IMR-90 (cell line): Measurements from ENCODE around the gene IBSP. TPM values are rescaled to one million over a fixed set of nuclear protein-coding genes. Genes with fewer than 3 reads are reported as not detected.
A peak's percentile ranks its signal among the peaks of the same experiment; 100 is the strongest.

Experiments
- ATAC-seq: fragments of 200-7000 bp; cut with Tn5 transposase; 2 replicates; pipeline ENCODE4 v1.9.1; 2020; ENCODE audit warnings: low read depth, mild to moderate bottlenecking, moderate library complexity
- BruUV-seq: library from RNA; stranded (reverse); fragments of 400-500 nt; replicated peaks from 2 replicates; lab custom pipeline; 2021; lab: Mats Ljungman, UMichigan
- CTCF ChIA-PET: fragments of 300-600 bp; formaldehyde crosslinking; extraction: SDS; loops from one replicate; lab custom pipeline; 2021; ENCODE audit warnings: antibody characterized with exemption; lab: Yijun Ruan, JAX
- POLR2A ChIA-PET: fragments of 300-600 bp; sonication (Branson Sonifier 250); formaldehyde crosslinking; loops from one replicate; lab custom pipeline; 2022; ENCODE audit warnings: antibody characterized with exemption; ENCODE audit not compliant: unreplicated experiment; lab: Charles Lee
- DNase-seq: peaks from one replicate; pipeline ENCODE4 v3.0.0; 2013
- H2AFZ ChIP-seq: replicated peaks from 2 replicates; pipeline ENCODE3; 2013; ENCODE audit warnings: low read length, mild to moderate bottlenecking; ENCODE audit not compliant: poor library complexity
- H2AK5ac ChIP-seq: 2 replicates; pipeline ENCODE4 v1.6.1; 2013; ENCODE audit warnings: low read depth, low read length, inconsistent platforms
- H2AK9ac ChIP-seq: replicated peaks from 2 replicates; pipeline ENCODE3; 2013; ENCODE audit warnings: mild to moderate bottlenecking, low read depth, low read length, moderate library complexity; ENCODE audit not compliant: poor library complexity
- H2BK120ac ChIP-seq: 2 replicates; pipeline ENCODE4 v1.6.1; 2013; ENCODE audit warnings: low read depth, low read length, inconsistent platforms
- H2BK15ac ChIP-seq: 3 replicates; pipeline ENCODE4 v1.6.1; 2013; ENCODE audit warnings: low read depth, low read length, inconsistent platforms
- H2BK20ac ChIP-seq: 2 replicates; pipeline ENCODE4 v1.6.1; 2013; ENCODE audit warnings: low read depth, mild to moderate bottlenecking, inconsistent platforms, low read length, moderate library complexity
- H2BK5ac ChIP-seq: 2 replicates; pipeline ENCODE4 v1.6.1; 2013; ENCODE audit warnings: mild to moderate bottlenecking, low read depth, low read length, inconsistent platforms; ENCODE audit not compliant: poor library complexity, severe bottlenecking
- H3K14ac ChIP-seq: replicated peaks from 2 replicates; pipeline ENCODE4 v1.6.1; 2013; ENCODE audit warnings: low read depth, low read length, inconsistent platforms
- H3K18ac ChIP-seq: 2 replicates; pipeline ENCODE4 v1.6.1; 2013; ENCODE audit warnings: low read depth, low read length, control low read depth
- H3K23ac ChIP-seq: 2 replicates; pipeline ENCODE4 v1.6.1; 2013; ENCODE audit warnings: low read depth, low read length, inconsistent platforms
- H3K27ac ChIP-seq: 2 replicates; pipeline ENCODE4 v1.5.1; 2013; ENCODE audit warnings: mild to moderate bottlenecking, control low read depth, low read length; ENCODE audit not compliant: insufficient read depth
- H3K27me3 ChIP-seq: 2 replicates; pipeline ENCODE4 v1.6.1; 2013; ENCODE audit warnings: low read length; ENCODE audit not compliant: control insufficient read depth, insufficient read depth
- H3K36me3 ChIP-seq: 2 replicates; pipeline ENCODE4 v1.6.1; 2013; ENCODE audit warnings: low read length, mixed read lengths; ENCODE audit not compliant: control insufficient read depth, insufficient read depth
- H3K4ac ChIP-seq: 2 replicates; pipeline ENCODE4 v1.6.1; 2013; ENCODE audit warnings: low read depth, low read length, inconsistent platforms
- H3K4me1 ChIP-seq: 2 replicates; pipeline ENCODE4 v1.6.1; 2013; ENCODE audit warnings: low read length, mixed read lengths; ENCODE audit not compliant: control insufficient read depth, insufficient read depth
- H3K4me2 ChIP-seq: 2 replicates; pipeline ENCODE4 v1.6.1; 2013; ENCODE audit warnings: low read depth, mild to moderate bottlenecking, control low read depth, low read length, moderate library complexity
- H3K4me3 ChIP-seq: 2 replicates; pipeline ENCODE4 v1.5.1; 2013; ENCODE audit warnings: low read depth, mild to moderate bottlenecking, control low read depth, low read length, moderate library complexity; ENCODE audit not compliant: insufficient read depth
- H3K56ac ChIP-seq: 2 replicates; pipeline ENCODE4 v1.6.1; 2013; ENCODE audit warnings: low read length, inconsistent platforms; ENCODE audit not compliant: insufficient read depth; ENCODE audit errors: extremely low read depth
- H3K79me1 ChIP-seq, 2 experiments: 2 replicates each; pipeline ENCODE4 v1.6.1; 2013; ENCODE audit warnings: low read length in 2 of 2, inconsistent platforms in 1 of 2, low read depth in 1 of 2
- H3K9ac ChIP-seq: 2 replicates; pipeline ENCODE4 v1.6.1; 2013; ENCODE audit warnings: low read depth, low read length, control low read depth
- H3K9me1 ChIP-seq: 2 replicates; pipeline ENCODE4 v1.6.1; 2013; ENCODE audit warnings: low read length, inconsistent platforms; ENCODE audit not compliant: insufficient read depth
- H3K9me3 ChIP-seq: 2 replicates; pipeline ENCODE4 v1.6.1; 2013; ENCODE audit warnings: low read length; ENCODE audit not compliant: control insufficient read depth, insufficient read depth
- H4K20me1 ChIP-seq: 2 replicates; pipeline ENCODE4 v1.6.1; 2013; ENCODE audit warnings: low read length, inconsistent platforms; ENCODE audit not compliant: insufficient read depth
- H4K5ac ChIP-seq: 2 replicates; pipeline ENCODE4 v1.6.1; 2013; ENCODE audit warnings: mild to moderate bottlenecking, low read depth, low read length, control low read depth
- H4K8ac ChIP-seq, 2 experiments: 2 replicates each; pipeline ENCODE4 v1.6.1; 2013; ENCODE audit warnings: low read depth in 2 of 2, low read length in 2 of 2, control low read depth in 1 of 2, inconsistent platforms in 1 of 2
- H4K91ac ChIP-seq: 2 replicates; pipeline ENCODE4 v1.6.1; 2013; ENCODE audit warnings: low read depth, low read length, inconsistent platforms; ENCODE audit not compliant: insufficient read depth
- MAFK ChIP-seq: IDR thresholded peaks from 2 replicates; pipeline ENCODE4 v1.6.1; 2012; ENCODE audit warnings: low read depth, low read length, improper control_type of control experiment
- MXI1 ChIP-seq: IDR thresholded peaks from 2 replicates; pipeline ENCODE4 v1.6.1; 2012; ENCODE audit warnings: low read depth, mild to moderate bottlenecking, low read length, moderate library complexity, borderline replicate concordance
- RCOR1 ChIP-seq: IDR thresholded peaks from 2 replicates; pipeline ENCODE4 v1.6.1; 2012; ENCODE audit warnings: mild to moderate bottlenecking, low read length, improper control_type of control experiment; ENCODE audit not compliant: insufficient replicate concordance
- RFX5 ChIP-seq: IDR thresholded peaks from 2 replicates; pipeline ENCODE4 v1.8.0; 2012; ENCODE audit warnings: low read depth, mild to moderate bottlenecking, low read length, moderate library complexity
- SMC3 ChIP-seq: fragments of 150-350 bp; IDR thresholded peaks from 2 replicates; pipeline ENCODE4 v1.6.1; 2016; ENCODE audit warnings: low read depth, mild to moderate bottlenecking, antibody characterized with exemption, low read length, moderate library complexity
- WGBS, 2 experiments: methylation state at CpG; one replicate each; pipeline versions ENCODE4 v1.1.5 to v1.1.7; 2013; ENCODE audit warnings: missing lambda C conversion rate in 2 of 2; ENCODE audit not compliant: insufficient read length in 1 of 2; ENCODE audit errors: extremely low coverage in 2 of 2; 5-methylcytosine and 5-hydroxymethylcytosine counted together
- dilution Hi-C: fragments of 300-500 bp; cut with HindIII; formaldehyde crosslinking; loops from one replicate; pipeline ENCODE4 v1.14.3; 2018; ENCODE audit warnings: low sequenced_read_pairs; ENCODE audit not compliant: unreplicated experiment
- in situ Hi-C: fragments of 300-500 bp; cut with MboI; formaldehyde crosslinking; loops from 3 replicates; pipeline ENCODE4 v1.14.3; 2019; ENCODE audit warnings: low sequenced_read_pairs, inconsistent platforms, mixed read lengths
- intact Hi-C: fragments of 100-400 bp; cut with micrococcal nuclease; formaldehyde crosslinking; loops from 2 replicates; pipeline ENCODE4 v1.10.0; 2022
- polyA plus RNA-seq, 3 experiments: library from polyadenylated mRNA; depleted of rRNA; stranded (reverse); fragments of >200 nt; gene quantifications; 2 replicates each; pipeline ENCODE4 v1.2.3, GENCODE V29; 2012; ENCODE audit warnings: low replicate concordance in 1 of 3
- total RNA-seq: library from RNA; depleted of rRNA; stranded (reverse); fragments of >200 nt; gene quantifications from 2 replicates; pipeline ENCODE4 v1.2.3, GENCODE V29; 2012
- TF ChIP-seq, protein P1 (sequence below): fragments of 150-350 bp; IDR thresholded peaks from 2 replicates; pipeline ENCODE4 v1.6.1; 2017; ENCODE audit warnings: mild to moderate bottlenecking, antibody characterized with exemption, low read length, low read depth

IBSP gene
- total and polyA plus RNA-seq, 2 of the 4 experiments (the other 2 are of a cell fraction): not detected

DNA sequence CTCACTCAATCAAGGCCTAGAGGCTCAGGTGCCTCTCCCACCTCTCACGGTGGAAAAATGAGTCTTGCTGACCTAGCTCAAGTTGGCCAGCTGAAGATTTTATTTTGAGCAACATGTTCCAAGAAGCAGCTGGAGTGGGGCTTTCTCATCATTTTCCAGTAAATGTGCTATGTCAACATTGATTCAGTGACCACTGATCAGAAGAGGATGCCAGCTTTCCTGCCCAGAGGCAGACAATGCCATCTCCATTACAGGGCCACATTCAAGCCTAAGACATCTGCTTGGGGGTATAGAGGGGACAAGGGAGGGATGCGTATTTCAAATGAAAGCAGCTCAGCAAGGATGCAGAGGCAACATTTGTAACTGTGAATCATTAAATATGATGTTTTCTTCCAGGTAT lies 36.4 kb downstream of the IBSP start:
- H3K79me1 ChIP-seq: no peaks in the 10 kb centered on the region
- peak overlapping the region; percentile 5 for H2AFZ ChIP-seq
- dilution Hi-C loops: no loop called here
- no peak overlapping the region for H3K56ac ChIP-seq
- H2AK9ac ChIP-seq: no peak overlapping the region
- H3K14ac ChIP-seq: no peak overlapping the region
- BruUV-seq: no TSS peak
- no peak overlapping the region for H3K4me2 ChIP-seq
- H3K36me3 ChIP-seq: no peaks in the 10 kb centered on the region
- no peaks in the 10 kb centered on the region for H3K9me3 ChIP-seq
- ChIA-PET CTCF (interaction anchor here (1.2 to 1.3 kb wide), 2 partner anchors 17 to 157 kb away, joined by 3 to 5 read pairs; no protein-coding TSS in a partner anchor), POLR2A (no interaction called here)
- DNase-seq (no peak), ATAC-seq (no peak)
- no peak overlapping the region for H3K27ac ChIP-seq
- intact Hi-C loops: loop anchor here (5.0 kb wide), 1 partner anchor 293 kb away; no protein-coding TSS in a partner anchor
- H3K27me3 ChIP-seq: peaks cover 5% of the 10 kb centered on the region
- in situ Hi-C loops: loop anchor here (5.0 kb wide), 1 partner anchor 153 kb away; no protein-coding TSS in a partner anchor
- no peak overlapping the region for H2BK5ac ChIP-seq
- H2BK15ac ChIP-seq: no peak overlapping the region
- no peak overlapping the region for H3K4ac ChIP-seq
- H4K5ac ChIP-seq: no peak overlapping the region
- no peak overlapping the region for H2BK120ac ChIP-seq
- H2AK5ac ChIP-seq: no peak overlapping the region
- H3K4me1 ChIP-seq: no peaks in the 10 kb centered on the region
- no peak overlapping the region for H2BK20ac ChIP-seq
- no peaks in the 10 kb centered on the region for H4K20me1 ChIP-seq
- H3K9ac ChIP-seq: no peak overlapping the region
- H3K23ac ChIP-seq: no peak overlapping the region
- H4K8ac ChIP-seq: no peak overlapping the region
- no peak overlapping the region for H3K18ac ChIP-seq
- no CpG with 5 or more reads among the region's 2 CpGs for WGBS, 2 experiments
- TF ChIP-seq, protein P1, sequence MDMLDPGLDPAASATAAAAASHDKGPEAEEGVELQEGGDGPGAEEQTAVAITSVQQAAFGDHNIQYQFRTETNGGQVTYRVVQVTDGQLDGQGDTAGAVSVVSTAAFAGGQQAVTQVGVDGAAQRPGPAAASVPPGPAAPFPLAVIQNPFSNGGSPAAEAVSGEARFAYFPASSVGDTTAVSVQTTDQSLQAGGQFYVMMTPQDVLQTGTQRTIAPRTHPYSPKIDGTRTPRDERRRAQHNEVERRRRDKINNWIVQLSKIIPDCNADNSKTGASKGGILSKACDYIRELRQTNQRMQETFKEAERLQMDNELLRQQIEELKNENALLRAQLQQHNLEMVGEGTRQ: no peak
- no peak for TF ChIP-seq RFX5
- no peak for TF ChIP-seq MXI1
- TF ChIP-seq SMC3: no peak
- no peak for TF ChIP-seq MAFK
- no peak for TF ChIP-seq RCOR1
- H3K9me1 ChIP-seq: no peaks in the 10 kb centered on the region
- H4K91ac ChIP-seq: no peak overlapping the region
- H3K4me3 ChIP-seq: no peak overlapping the region
